GM18507 (cell line): Measurements from ENCODE around the gene TESK1.
A peak's percentile ranks its signal among the peaks of the same experiment; 100 is the strongest.
"Not testable (repeated sequence)": the region's sequence is repeated elsewhere in the genome, so short reads cannot be mapped to it uniquely, and the experiment has no call there.

ENCODE experiments used
- DNase-seq: peaks from one replicate; pipeline ENCODE4 v3.0.0; 2011; ENCODE audit warnings: low read depth; ENCODE audit not compliant: insufficient read length; ENCODE audit errors: extremely low spot score
- FAIRE-seq: peaks from 2 replicates; lab custom pipeline; 2011; peaks lifted over from hg19 to GRCh38; lab: Jason Lieb, UNC

Gene TESK1

DNA sequence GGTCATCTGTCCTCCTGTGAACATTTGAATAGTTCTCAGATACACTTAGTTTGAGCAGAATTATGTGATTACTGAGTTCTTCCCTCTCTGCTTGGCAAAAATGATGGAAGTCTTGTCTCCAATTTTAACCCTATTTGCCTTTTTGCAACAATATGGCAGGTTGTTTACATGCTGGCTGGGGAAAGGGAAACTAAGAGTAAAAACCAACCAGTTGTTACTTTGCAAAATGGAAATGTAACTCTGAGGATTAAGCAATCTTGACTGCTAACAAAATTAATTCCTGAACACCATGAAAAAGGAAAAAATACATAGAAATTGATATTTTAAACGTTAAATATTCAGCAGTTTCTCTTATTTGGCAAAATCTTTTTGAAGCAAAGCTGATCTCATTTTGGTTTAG lies 34.6 kb downstream of the TESK1 start:
- no peak for FAIRE-seq

DNA sequence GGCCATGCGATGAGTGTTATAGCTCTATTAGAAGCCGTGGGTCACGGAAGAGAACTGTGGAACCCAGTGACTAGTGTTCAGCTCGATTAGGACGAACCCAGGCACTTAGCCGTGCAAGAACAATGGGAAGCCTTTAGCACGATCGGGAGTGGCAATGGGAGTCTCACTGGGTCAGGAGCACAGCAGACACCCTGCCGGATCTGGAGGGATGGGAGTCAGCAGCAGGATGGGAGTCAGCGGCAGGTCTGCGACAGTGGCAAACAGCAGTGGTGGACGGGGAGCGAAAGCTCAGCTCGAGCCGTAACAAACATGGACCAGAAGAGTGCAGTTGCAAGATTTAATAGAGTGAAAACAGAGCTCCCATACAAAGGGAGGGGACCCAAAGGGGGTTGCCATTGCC lies 35.4 kb downstream of the TESK1 start:
- not testable (repeated sequence) for FAIRE-seq, DNase-seq

More for the DNA sequence above, 34.6 kb downstream of the TESK1 start:
- no peak for DNase-seq

DNA sequence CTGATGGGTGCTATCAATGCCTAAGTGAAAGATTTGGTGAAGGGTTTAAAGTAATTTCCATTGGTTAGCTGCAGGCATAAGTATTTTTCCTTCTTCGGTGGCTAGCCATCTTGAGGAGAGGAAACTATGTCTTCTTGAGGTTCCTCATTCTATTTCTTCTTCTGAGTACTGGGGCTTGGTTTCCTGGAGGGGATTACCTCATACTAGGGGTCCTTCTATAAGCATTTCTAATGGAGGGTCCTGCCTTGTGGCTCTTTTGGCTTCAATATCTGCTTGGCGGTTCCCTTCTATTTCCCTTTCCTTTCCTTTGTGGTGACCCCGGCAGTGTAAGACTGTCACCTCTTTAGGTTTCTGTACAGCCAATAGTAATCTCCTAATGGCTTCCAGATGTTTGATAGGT lies 36.4 kb downstream of the TESK1 start:
- not testable (repeated sequence) for FAIRE-seq

GRCh38 chr9:35643046-35643445 lies 38.0 kb downstream of the TESK1 start:
- no peak for DNase-seq
- no peak for FAIRE-seq

More for the DNA sequence above, 36.4 kb downstream of the TESK1 start:
- DNase-seq, result not testable (repeated sequence)

DNA sequence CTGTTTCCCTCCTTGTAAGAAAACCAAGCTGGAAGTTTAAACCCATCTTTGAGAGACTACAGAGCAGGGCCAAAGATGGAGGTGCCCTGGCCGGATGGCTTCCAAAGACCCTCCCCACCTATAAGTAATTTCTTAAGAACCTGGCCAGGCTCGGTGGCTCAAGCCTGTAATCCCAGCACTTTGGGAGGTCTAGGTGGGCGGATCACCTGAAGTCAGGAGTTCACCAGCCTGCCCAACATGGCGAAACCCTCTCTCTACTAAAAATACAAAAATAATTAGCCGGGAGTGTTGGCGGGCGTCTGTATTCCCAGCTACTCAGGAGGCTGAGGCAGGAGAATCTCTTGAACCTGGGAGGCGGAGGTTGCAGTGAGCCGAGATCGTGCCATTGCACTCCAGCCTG lies 40.7 kb downstream of the TESK1 start:
- DNase-seq, FAIRE-seq: not testable (repeated sequence)

- DNase-seq, result no peak
- no peak for FAIRE-seq
Measured at GRCh38 chr9:35646153-35646532, 41.1 kb downstream of the TESK1 start.

DNA sequence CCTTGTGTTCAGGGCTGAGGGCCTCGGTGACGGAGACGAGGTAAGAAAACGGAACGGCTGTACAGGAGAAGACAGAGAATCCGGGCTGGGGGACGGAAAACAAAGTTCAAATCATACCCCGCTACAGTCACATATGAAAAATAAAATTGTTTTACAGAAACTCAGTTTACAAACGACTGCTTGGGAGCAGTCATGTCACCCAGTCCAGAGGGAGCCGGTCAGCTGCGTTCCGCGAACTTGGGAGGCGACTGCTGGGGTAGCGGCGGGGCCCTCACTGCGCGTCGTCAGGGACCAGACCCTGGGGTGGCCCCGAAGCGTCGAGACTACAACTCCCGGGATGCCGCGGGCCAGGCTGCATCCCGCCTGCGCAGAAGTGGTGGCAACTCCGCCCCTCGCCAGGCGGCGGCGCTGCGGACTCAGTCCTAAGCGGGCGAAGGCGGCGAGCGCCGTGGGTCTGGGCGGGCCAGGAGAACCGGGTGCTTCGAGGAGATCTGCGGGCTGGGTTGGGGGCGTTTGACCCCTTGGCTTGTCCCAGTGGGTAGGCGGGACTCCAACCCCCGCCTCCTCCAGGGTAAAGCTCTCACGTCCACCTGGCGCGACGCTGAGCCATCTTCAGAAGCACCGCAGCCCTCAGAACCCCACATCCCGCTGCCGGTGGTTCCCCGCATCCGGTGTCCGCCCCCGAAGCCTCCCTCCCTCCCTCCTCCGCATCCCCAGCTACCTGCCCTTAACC lies 41.6 kb downstream of the TESK1 start:
- DNase-seq, result peak; percentile 91
- peak; percentile 89 for FAIRE-seq

DNA sequence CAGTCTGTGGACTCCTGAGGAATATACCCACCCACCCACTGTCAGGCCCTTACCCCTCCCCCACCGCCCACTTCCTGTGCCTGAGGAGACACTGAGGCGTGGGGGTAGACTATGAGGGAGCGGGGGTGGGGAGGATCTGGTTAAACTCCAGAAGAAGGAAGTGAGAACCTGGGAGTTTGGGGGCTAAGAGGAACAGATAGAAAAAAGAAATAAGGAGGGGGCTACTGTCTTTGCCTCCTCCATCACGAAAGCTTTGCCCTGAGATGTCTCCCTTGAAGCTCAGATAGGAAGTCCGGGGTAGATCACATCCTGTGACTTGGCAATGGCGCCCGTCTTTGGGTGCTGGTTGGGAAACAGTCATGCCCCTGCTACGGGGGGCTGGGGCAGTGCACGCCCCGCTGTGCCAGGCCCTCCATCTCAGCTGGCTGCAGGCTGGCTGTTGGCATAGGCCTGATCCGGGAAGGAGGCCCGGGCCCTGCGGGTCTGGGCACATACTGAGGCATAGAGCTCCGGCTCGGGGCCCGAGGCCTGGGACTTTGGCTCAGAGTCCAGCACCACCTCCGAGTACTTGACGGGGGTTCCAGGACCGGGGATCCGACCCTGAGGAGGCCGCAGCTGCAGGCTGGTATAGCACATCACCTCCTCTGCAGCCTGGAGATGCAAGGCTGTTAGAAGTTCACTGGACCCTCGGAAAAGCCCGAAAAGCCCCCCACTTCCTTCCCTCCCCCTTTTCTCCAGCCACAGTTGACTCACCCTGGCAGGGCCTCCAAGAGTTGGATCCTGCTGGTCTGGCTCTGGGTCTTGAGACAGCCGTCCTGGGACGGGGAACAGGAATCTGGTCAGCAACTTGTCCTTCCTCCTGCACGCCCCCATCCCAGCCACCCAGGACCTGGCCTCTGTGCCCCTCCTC lies 44.6 kb downstream of the TESK1 start:
- DNase-seq (no peak), FAIRE-seq (peak; percentile 52)

DNA sequence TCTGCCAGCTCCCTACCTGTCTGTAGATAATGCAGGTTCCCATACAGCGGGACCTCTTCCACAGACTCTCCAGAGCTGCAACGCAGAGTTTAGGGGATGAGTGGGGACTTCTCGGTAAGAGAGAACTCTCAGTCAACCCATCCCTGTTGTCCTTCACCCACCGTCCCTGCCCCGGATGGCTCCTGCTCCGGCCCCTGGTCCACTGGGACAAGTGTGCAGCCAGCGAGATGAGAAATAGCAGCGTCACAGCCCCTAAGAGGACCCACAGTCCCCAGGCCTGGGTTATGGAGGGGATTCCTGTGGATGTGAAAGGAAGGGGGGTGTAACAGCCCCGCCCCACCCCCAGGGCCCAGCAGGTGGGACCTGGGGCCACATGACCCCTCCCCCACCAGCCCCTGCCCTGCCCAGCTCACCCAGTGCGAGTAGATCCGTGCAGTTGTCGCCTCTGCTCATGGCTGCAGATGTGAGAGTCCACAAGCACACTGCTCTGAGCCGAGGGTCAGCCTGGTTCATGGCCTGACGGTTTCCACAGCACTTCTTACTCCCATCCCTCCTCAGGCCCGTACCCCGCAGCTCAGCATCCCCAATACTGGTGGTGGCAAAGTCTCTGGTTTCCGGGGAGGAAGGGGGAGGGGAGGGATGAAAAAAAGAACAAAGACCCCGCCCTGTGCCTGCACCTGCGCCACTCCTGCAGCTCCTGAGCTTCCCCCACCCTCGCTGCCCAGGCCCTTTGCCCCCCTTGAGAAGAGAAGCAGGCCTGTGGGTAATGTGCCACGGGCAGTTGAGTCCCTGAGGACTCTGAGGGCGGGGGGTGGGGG lies 45.5 kb downstream of the TESK1 start, which contains the start of gene SIT1:
SIT1 (minus strand) TSS at position 591 of the 818 bp plus-strand sequence; CDS start at position 513, 78 bp downstream.
- peak; percentile 5 for FAIRE-seq
- DNase-seq, result no peak

GRCh38 chr9:35651956-35652828 lies 47.1 kb downstream of the TESK1 start:
- no peak for FAIRE-seq
- DNase-seq, result no peak

DNA sequence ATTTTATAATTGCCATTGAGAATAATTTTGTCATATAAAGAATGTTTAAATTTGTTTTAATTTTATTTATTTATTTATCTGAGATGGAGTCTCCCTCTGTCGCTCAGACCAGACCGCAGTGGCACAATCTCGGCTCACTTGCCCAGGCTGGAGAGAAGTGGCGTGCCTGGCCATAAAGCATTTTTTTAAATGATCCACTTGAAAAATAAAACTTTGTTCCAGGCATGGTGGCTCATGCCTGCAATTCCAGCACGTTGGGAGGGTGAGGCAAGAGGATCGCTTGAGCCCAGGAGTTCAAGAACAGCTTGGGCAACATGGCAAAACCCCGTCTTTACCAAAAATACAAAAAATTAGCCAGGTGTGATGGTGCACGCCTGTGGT lies 47.8 kb downstream of the TESK1 start:
- FAIRE-seq, result no peak

GRCh38 chr9:35653611-35654010 lies 48.5 kb downstream of the TESK1 start:
- no peak for DNase-seq
- FAIRE-seq, result no peak

More for the DNA sequence above, 47.8 kb downstream of the TESK1 start:
- no peak for DNase-seq

- DNase-seq (no peak), FAIRE-seq (no peak)
Measured at GRCh38 chr9:35656348-35656747, 51.3 kb downstream of the TESK1 start.

DNA sequence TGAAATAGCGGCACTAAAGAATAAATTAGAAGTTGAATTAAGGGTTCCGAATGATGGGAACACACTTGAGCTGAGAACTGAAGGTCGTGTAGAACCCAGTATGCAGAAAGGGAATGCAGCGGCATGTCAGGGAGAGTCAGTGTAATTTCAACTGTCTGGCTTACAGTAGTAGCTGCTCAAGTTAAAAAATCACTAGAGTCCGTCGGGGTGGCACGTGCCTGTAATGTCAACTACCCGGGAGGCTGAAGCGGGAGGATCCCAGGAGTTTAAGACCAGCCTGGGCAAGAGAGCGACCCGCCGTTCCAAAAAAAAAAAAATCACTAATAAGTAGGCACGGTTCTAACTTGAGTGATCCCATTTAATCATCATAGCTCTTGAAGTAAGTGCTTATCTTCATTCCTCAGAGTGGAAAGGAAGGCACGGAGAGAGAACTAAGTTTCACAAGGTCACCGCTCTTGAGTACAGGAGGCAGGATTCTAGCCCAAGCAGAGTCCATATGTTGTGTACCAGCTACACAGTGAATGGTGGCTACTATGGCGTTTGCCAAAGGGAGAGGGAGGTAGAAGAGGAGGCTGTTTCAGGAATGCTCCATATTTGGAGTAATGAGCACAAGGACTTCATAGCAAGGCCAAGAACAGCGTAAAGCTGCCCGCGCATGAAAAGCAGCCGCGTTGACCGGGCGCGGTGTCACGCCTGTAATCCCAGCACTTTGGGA lies 51.9 kb downstream of the TESK1 start:
- FAIRE-seq, result no peak

GRCh38 chr9:35657546-35658136 lies 52.6 kb downstream of the TESK1 start, which contains the start of gene RMRP:
RMRP (minus strand) TSS chr9:35658019.
- FAIRE-seq, result peak; percentile 89

More for the DNA sequence above, 51.9 kb downstream of the TESK1 start:
- no peak for DNase-seq

DNA sequence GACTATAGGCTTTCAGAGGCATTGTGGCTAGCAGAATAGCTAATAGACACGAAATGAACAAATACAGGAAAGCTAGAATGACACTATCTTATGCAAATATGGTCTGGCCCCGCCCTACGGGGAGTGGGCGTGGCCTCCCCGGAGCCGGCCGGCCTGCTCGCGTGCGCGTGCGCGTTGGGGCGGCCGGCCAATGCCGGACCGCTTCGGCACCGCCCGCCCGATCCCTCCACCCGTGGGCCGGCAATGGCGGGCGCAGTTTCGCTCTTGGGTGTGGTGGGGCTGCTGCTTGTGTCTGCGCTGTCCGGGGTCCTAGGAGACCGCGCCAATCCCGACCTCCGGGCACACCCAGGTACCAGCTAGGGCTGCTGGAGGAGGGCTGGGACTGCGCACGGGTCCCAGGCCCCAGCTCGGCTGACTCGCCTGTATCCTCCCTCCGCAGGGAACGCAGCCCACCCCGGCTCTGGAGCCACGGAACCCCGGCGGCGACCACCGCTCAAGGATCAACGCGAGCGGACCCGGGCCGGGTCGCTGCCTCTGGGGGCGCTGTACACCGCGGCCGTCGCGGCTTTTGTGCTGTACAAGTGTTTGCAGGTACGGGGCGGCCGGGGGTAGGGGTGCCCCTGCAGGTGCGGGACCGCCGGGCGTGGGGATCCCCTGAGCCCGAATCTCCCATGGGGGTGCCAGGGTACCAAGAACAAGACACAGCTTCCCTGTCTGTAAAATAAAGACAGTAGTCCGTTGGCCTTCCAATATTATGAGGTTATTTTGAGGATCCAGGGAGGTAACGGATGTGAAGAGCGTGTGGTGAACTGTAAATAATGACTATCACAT lies 53.3 kb downstream of the TESK1 start, which contains the start of gene CCDC107:
CCDC107 (plus strand) TSS at position 156 of the 831 bp plus-strand sequence; CDS start at position 244, 88 bp downstream.
- DNase-seq (peak; percentile 86), FAIRE-seq (no peak)

More at GRCh38 chr9:35657546-35658136, 52.6 kb downstream of the TESK1 start, which contains the start of gene RMRP:
- peak; percentile 85 for DNase-seq

DNA sequence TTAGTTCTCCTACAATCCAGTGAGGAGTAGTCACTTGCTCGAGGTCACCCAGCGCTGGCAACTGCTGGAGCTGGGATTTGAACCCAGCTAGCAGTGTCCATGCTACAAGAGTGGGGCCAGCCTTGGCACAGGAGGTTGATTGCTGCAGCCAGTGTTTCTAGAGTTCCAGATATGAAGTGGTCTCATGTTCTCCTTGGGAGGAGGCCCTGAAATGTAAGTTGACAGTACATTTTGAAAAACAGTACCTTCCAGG lies 53.8 kb downstream of the TESK1 start:
- FAIRE-seq, result no peak
- DNase-seq, result no peak
